Skeletal muscle satellite cell (primary cell): ENCODE results near the gene ATAD1.
A peak's percentile ranks its signal among the peaks of the same experiment; 100 is the strongest.
"Not testable (repeated sequence)": the region's sequence is repeated elsewhere in the genome, so short reads cannot be mapped to it uniquely, and the experiment has no call there.

Experiments used
- H3K27me3 ChIP-seq: 2 replicates; pipeline ENCODE4 v1.7.0; 2013; ENCODE audit warnings: low read length; ENCODE audit not compliant: control insufficient read depth, insufficient read depth
- H3K36me3 ChIP-seq: 2 replicates; pipeline ENCODE4 v1.7.0; 2013; ENCODE audit warnings: mild to moderate bottlenecking, control low read depth, low read length; ENCODE audit not compliant: insufficient read depth
- H3K4me1 ChIP-seq: 2 replicates; pipeline ENCODE4 v1.7.0; 2013; ENCODE audit warnings: low read length; ENCODE audit not compliant: control insufficient read depth, insufficient read depth
- H3K4me2 ChIP-seq: 2 replicates; pipeline ENCODE4 v1.7.0; 2013; ENCODE audit warnings: mild to moderate bottlenecking, low read length
- H3K4me3 ChIP-seq: 2 replicates; pipeline ENCODE4 v1.7.0; 2013; ENCODE audit warnings: low read length
- H3K9ac ChIP-seq: 2 replicates; pipeline ENCODE4 v1.7.0; 2013; ENCODE audit warnings: mild to moderate bottlenecking, low read depth, low read length, moderate library complexity
- H3K9me3 ChIP-seq: replicated peaks from 2 replicates; pipeline ENCODE4 v1.7.0; 2013; ENCODE audit warnings: mild to moderate bottlenecking, control low read depth, low read length

Gene ATAD1

GRCh38 chr10:87826653-87827052, 8.6 kb upstream of the ATAD1 start:
- no peaks in the 10 kb centered on the region for H3K36me3 ChIP-seq
- H3K9ac ChIP-seq = no peak overlapping the region
- H3K4me2 ChIP-seq = no peak overlapping the region
- no peaks in the 10 kb centered on the region for H3K4me1 ChIP-seq
- no peak overlapping the region for H3K4me3 ChIP-seq
- H3K27me3 ChIP-seq = no peaks in the 10 kb centered on the region
- no peaks in the 10 kb centered on the region for H3K9me3 ChIP-seq

- peaks cover 10% of the 10 kb centered on the region for H3K4me1 ChIP-seq
Observed at GRCh38 chr10:87819289-87819585, 1.2 kb upstream of the ATAD1 start.

GRCh38 chr10:87818505-87819288, 671 bp upstream of the ATAD1 start:
- no peaks in the 10 kb centered on the region for H3K27me3 ChIP-seq
- H3K4me3 ChIP-seq = peak overlapping the region; percentile 94
- peaks cover 10% of the 10 kb centered on the region for H3K4me1 ChIP-seq
- H3K4me2 ChIP-seq = peak overlapping the region; percentile 88
- H3K9ac ChIP-seq = peak overlapping the region; percentile 96
- no peaks in the 10 kb centered on the region for H3K36me3 ChIP-seq
- no peaks in the 10 kb centered on the region for H3K9me3 ChIP-seq

More at GRCh38 chr10:87819289-87819585, 1.2 kb upstream of the ATAD1 start:
- Histone ChIP-seq H3K4me2 (no peak overlapping the region), H3K4me3 (no peak overlapping the region), H3K9ac (no peak overlapping the region), H3K27me3 (no peaks in the 10 kb centered on the region), H3K9me3 (no peaks in the 10 kb centered on the region), H3K36me3 (no peaks in the 10 kb centered on the region)

- Histone ChIP-seq H3K36me3 (peaks cover 2% of the 10 kb centered on the region), H3K4me3 (peak overlapping the region; percentile 94)
Observed at GRCh38 chr10:87816898-87817608, 973 bp downstream of the ATAD1 start.

GRCh38 chr10:87816163-87816897, 1.7 kb downstream of the ATAD1 start:
- no peaks in the 10 kb centered on the region for H3K27me3 ChIP-seq
- peak overlapping the region; percentile 88 for H3K4me2 ChIP-seq
- H3K9me3 ChIP-seq = no peaks in the 10 kb centered on the region
- no peak overlapping the region for H3K9ac ChIP-seq
- peaks cover 10% of the 10 kb centered on the region for H3K36me3 ChIP-seq
- H3K4me1 ChIP-seq = peaks cover 10% of the 10 kb centered on the region
- peak overlapping the region; percentile 94 for H3K4me3 ChIP-seq

More at GRCh38 chr10:87816898-87817608, 973 bp downstream of the ATAD1 start:
- Histone ChIP-seq H3K9me3 (no peaks in the 10 kb centered on the region), H3K4me2 (peak overlapping the region; percentile 88), H3K27me3 (no peaks in the 10 kb centered on the region), H3K9ac (peak overlapping the region; percentile 96), H3K4me1 (peaks cover 10% of the 10 kb centered on the region)

- no peaks in the 10 kb centered on the region for H3K9me3 ChIP-seq
- H3K27me3 ChIP-seq = no peaks in the 10 kb centered on the region
- no peaks in the 10 kb centered on the region for H3K4me1 ChIP-seq
- H3K4me2 ChIP-seq = no peak overlapping the region
- H3K9ac ChIP-seq = no peak overlapping the region
- peaks cover 41% of the 10 kb centered on the region for H3K36me3 ChIP-seq
- no peak overlapping the region for H3K4me3 ChIP-seq
Observed at GRCh38 chr10:87804939-87805569, 13.0 kb downstream of the ATAD1 start.

GRCh38 chr10:87803831-87804230, 14.2 kb downstream of the ATAD1 start:
- Histone ChIP-seq H3K9me3 (no peaks in the 10 kb centered on the region), H3K9ac (no peak overlapping the region), H3K4me2 (no peak overlapping the region), H3K4me3 (no peak overlapping the region), H3K36me3 (peaks cover 37% of the 10 kb centered on the region), H3K4me1 (no peaks in the 10 kb centered on the region), H3K27me3 (no peaks in the 10 kb centered on the region)

- Histone ChIP-seq H3K9ac (no peak overlapping the region), H3K36me3 (peaks cover 34% of the 10 kb centered on the region), H3K4me1 (no peaks in the 10 kb centered on the region), H3K27me3 (no peaks in the 10 kb centered on the region), H3K4me2 (no peak overlapping the region), H3K4me3 (no peak overlapping the region), H3K9me3 (no peaks in the 10 kb centered on the region)
Observed at GRCh38 chr10:87803328-87803727, 14.7 kb downstream of the ATAD1 start.

GRCh38 chr10:87801813-87802435, 16.1 kb downstream of the ATAD1 start:
- not testable (repeated sequence) for H3K27me3 ChIP-seq, H3K9ac ChIP-seq, H3K9me3 ChIP-seq, H3K4me3 ChIP-seq, H3K4me2 ChIP-seq, H3K4me1 ChIP-seq
- H3K36me3 ChIP-seq = peaks cover 29% of the 10 kb centered on the region

GRCh38 chr10:87799860-87800259, 18.2 kb downstream of the ATAD1 start:
- no peaks in the 10 kb centered on the region for H3K9me3 ChIP-seq
- no peaks in the 10 kb centered on the region for H3K27me3 ChIP-seq
- H3K4me3 ChIP-seq = no peak overlapping the region
- no peak overlapping the region for H3K9ac ChIP-seq
- peaks cover 23% of the 10 kb centered on the region for H3K36me3 ChIP-seq
- H3K4me1 ChIP-seq = no peaks in the 10 kb centered on the region
- no peak overlapping the region for H3K4me2 ChIP-seq

GRCh38 chr10:87798082-87798481, 19.9 kb downstream of the ATAD1 start:
- Histone ChIP-seq H3K9me3 (no peaks in the 10 kb centered on the region), H3K9ac (no peak overlapping the region), H3K4me1 (no peaks in the 10 kb centered on the region), H3K4me3 (no peak overlapping the region), H3K4me2 (no peak overlapping the region), H3K27me3 (no peaks in the 10 kb centered on the region), H3K36me3 (peaks cover 23% of the 10 kb centered on the region)
